Measurements from ENCODE around the gene TSC2. TPM values are rescaled to one million over a fixed set of nuclear protein-coding genes. Genes with fewer than 3 reads are reported as not detected.
"Not testable (repeated sequence)": the region's sequence is repeated elsewhere in the genome, so short reads cannot be mapped to it uniquely, and the experiment has no call there.

TSC2 gene
- total RNA-seq, 1 experiment from 2014 or later = 109 TPM

GRCh38 chr16:2110332-2111008, 62.7 kb downstream of the TSC2 start:
- intact Hi-C loops (cut with micrococcal nuclease; ENCODE audit: unreplicated experiment) = not testable (repeated sequence)

DNA sequence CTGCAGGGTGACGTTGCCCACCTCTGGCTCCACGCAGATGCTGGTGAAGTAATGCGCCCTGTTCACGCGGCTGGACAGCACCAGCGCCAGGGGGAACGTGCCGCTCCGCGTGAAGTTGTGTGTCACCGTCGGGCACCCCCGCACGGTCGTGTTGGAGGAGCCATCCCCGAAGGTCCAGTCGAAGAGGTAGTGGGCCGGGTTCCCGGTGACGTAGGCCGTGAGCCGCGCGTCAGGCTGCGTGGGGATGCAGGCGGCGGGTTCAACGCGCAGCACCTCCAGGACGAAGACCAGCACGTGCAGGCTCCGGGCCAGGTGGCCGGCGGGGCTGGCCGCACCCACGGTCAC, 63.2 kb downstream of the TSC2 start:
- intact Hi-C loops (cut with micrococcal nuclease; ENCODE audit: unreplicated experiment); BruUV-seq (replicated peaks); H3K4me1 ChIP-seq; POLR2A ChIA-PET; H3K9me3 Mint-ChIP-seq (ENCODE audit: unreplicated experiment); H3K36me3 Mint-ChIP-seq (ENCODE audit: insufficient read depth, unreplicated experiment); H3K4me3 ChIP-seq (ENCODE audit: low read depth, low read length); H3K4me1 Mint-ChIP-seq (ENCODE audit: low read depth, unreplicated experiment); H3K9me3 ChIP-seq; H3K27me3 ChIP-seq (replicated peaks; ENCODE audit: control insufficient read depth, insufficient read depth, low read length); H3K27ac Mint-ChIP-seq (ENCODE audit: unreplicated experiment); H3K27me3 Mint-ChIP-seq (ENCODE audit: insufficient read depth, unreplicated experiment); CTCF ChIA-PET; H3K4me3 Mint-ChIP-seq (ENCODE audit: unreplicated experiment); DNase-seq; H3K36me3 ChIP-seq (ENCODE audit: control insufficient read depth, insufficient read depth, low read length): not testable (repeated sequence)

More at GRCh38 chr16:2110332-2111008, 62.7 kb downstream of the TSC2 start:
- H3K27me3 ChIP-seq (replicated peaks; ENCODE audit: control insufficient read depth, insufficient read depth, low read length); H3K4me1 ChIP-seq; H3K36me3 ChIP-seq (ENCODE audit: control insufficient read depth, insufficient read depth, low read length); H3K9me3 Mint-ChIP-seq (ENCODE audit: unreplicated experiment); H3K4me3 Mint-ChIP-seq (ENCODE audit: unreplicated experiment); BruUV-seq (replicated peaks); CTCF ChIA-PET; H3K36me3 Mint-ChIP-seq (ENCODE audit: insufficient read depth, unreplicated experiment); H3K27me3 Mint-ChIP-seq (ENCODE audit: insufficient read depth, unreplicated experiment); H3K27ac Mint-ChIP-seq (ENCODE audit: unreplicated experiment); DNase-seq; H3K4me3 ChIP-seq (ENCODE audit: low read depth, low read length); H3K4me1 Mint-ChIP-seq (ENCODE audit: low read depth, unreplicated experiment); H3K9me3 ChIP-seq; POLR2A ChIA-PET: not testable (repeated sequence)

- H3K4me1 Mint-ChIP-seq (ENCODE audit: low read depth, unreplicated experiment); CTCF ChIA-PET; H3K9me3 Mint-ChIP-seq (ENCODE audit: unreplicated experiment); H3K27me3 ChIP-seq (replicated peaks; ENCODE audit: control insufficient read depth, insufficient read depth, low read length); H3K27me3 Mint-ChIP-seq (ENCODE audit: insufficient read depth, unreplicated experiment); H3K9me3 ChIP-seq; H3K36me3 ChIP-seq (ENCODE audit: control insufficient read depth, insufficient read depth, low read length); H3K36me3 Mint-ChIP-seq (ENCODE audit: insufficient read depth, unreplicated experiment); H3K27ac Mint-ChIP-seq (ENCODE audit: unreplicated experiment); intact Hi-C loops (cut with micrococcal nuclease; ENCODE audit: unreplicated experiment); BruUV-seq (replicated peaks); POLR2A ChIA-PET; H3K4me1 ChIP-seq; H3K4me3 Mint-ChIP-seq (ENCODE audit: unreplicated experiment); H3K4me3 ChIP-seq (ENCODE audit: low read depth, low read length); DNase-seq: not testable (repeated sequence)
Observed at GRCh38 chr16:2111412-2112335, 63.9 kb downstream of the TSC2 start.

DNA sequence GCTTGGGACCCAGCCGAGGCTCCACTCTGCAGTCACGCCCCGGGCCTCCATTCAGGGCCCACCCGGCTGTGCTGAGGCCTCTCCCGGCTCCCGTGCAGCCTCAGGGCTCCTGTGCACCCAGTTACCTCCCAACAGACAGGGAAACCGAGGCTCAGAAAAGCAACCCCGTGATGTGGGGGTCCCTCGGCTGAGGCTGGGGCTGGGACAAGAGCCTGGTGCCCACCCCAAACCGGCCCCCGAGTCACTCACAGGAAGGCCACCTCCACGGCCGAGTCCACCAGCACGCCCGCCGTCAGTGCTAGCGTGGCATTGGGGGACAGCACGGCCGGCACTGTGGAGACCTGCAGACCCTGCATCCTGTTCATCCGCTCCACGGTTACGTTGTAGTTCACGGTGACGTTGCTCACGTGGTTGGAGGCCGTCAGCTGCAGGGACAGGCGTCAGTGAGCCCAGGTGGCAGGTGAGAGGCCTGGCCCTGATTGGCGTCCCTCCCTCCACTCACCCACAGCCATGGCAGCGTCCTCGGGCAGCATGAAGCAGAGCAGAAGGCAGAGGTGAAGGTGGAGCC, 64.8 kb downstream of the TSC2 start:
- H3K4me1 Mint-ChIP-seq (ENCODE audit: low read depth, unreplicated experiment); H3K4me1 ChIP-seq; CTCF ChIA-PET; H3K4me3 ChIP-seq (ENCODE audit: low read depth, low read length); DNase-seq; H3K9me3 ChIP-seq; H3K27ac Mint-ChIP-seq (ENCODE audit: unreplicated experiment); intact Hi-C loops (cut with micrococcal nuclease; ENCODE audit: unreplicated experiment); H3K9me3 Mint-ChIP-seq (ENCODE audit: unreplicated experiment); BruUV-seq (replicated peaks); H3K4me3 Mint-ChIP-seq (ENCODE audit: unreplicated experiment); POLR2A ChIA-PET; H3K36me3 ChIP-seq (ENCODE audit: control insufficient read depth, insufficient read depth, low read length); H3K27me3 Mint-ChIP-seq (ENCODE audit: insufficient read depth, unreplicated experiment); H3K27me3 ChIP-seq (replicated peaks; ENCODE audit: control insufficient read depth, insufficient read depth, low read length); H3K36me3 Mint-ChIP-seq (ENCODE audit: insufficient read depth, unreplicated experiment): not testable (repeated sequence)

DNA sequence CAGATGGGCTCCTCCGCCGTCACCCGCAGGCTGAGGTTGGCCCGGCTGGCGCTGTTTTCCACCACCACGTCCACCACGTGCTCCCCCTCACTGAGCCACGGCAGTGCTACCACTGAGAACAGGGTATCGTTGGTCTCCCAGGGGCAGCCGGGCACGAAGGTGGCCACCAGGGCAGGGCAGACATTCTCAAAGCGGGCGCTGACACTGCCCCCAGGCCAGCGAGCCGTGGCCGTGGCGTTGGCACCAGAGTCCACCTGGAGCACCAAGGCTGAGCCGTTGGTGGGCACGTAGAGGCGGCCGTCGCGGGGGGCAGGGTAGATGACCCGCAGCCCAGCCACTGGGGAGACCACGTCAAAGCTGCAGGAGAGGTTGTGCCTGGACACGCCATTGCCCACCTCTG, 66.4 kb downstream of the TSC2 start:
- H3K27me3 ChIP-seq (replicated peaks; ENCODE audit: control insufficient read depth, insufficient read depth, low read length); H3K36me3 Mint-ChIP-seq (ENCODE audit: insufficient read depth, unreplicated experiment); H3K4me1 ChIP-seq; H3K9me3 ChIP-seq; intact Hi-C loops (cut with micrococcal nuclease; ENCODE audit: unreplicated experiment); DNase-seq; H3K9me3 Mint-ChIP-seq (ENCODE audit: unreplicated experiment); H3K4me3 Mint-ChIP-seq (ENCODE audit: unreplicated experiment); BruUV-seq (replicated peaks); H3K36me3 ChIP-seq (ENCODE audit: control insufficient read depth, insufficient read depth, low read length); H3K27me3 Mint-ChIP-seq (ENCODE audit: insufficient read depth, unreplicated experiment); H3K4me3 ChIP-seq (ENCODE audit: low read depth, low read length); CTCF ChIA-PET; H3K27ac Mint-ChIP-seq (ENCODE audit: unreplicated experiment); POLR2A ChIA-PET; H3K4me1 Mint-ChIP-seq (ENCODE audit: low read depth, unreplicated experiment): not testable (repeated sequence)

DNA sequence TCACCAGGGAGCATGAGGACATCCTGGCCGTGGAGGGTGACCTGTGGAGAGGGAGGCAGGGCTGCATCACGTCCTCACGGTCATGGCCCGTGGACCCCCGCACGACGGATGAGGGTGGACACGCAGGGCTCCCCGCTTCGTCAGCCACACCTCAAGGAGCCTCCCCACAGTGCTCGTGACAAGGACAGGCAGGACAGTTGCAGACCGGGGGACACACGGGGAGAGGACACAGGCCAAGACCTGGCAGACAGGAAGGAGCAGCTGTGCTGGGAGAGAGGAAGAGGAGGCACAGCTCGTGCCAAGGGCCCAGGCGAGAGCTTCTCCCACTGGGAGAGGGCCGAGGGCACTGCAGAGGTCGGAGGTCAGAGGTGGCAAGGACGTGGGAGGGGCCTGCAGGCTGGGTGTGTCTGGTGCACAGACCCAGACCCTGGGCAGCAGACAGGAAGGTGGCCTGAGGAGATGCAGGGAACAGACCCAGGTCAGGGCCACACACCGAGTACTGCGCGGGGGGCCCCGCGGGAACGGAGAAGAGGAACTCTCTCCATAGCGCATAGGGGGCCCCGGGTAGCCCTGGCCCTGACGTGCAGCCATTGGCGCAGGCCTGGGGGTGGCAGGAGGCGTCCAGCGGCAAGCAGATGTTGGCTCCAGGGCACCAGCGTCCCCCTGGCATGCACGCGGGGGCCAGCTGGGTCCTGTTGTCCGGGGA, 67.3 kb downstream of the TSC2 start:
- intact Hi-C loops (cut with micrococcal nuclease; ENCODE audit: unreplicated experiment); H3K27ac Mint-ChIP-seq (ENCODE audit: unreplicated experiment); POLR2A ChIA-PET; H3K4me3 ChIP-seq (ENCODE audit: low read depth, low read length); H3K36me3 Mint-ChIP-seq (ENCODE audit: insufficient read depth, unreplicated experiment); H3K4me1 Mint-ChIP-seq (ENCODE audit: low read depth, unreplicated experiment); H3K4me3 Mint-ChIP-seq (ENCODE audit: unreplicated experiment); H3K9me3 ChIP-seq; CTCF ChIA-PET; H3K27me3 Mint-ChIP-seq (ENCODE audit: insufficient read depth, unreplicated experiment); H3K4me1 ChIP-seq; H3K27me3 ChIP-seq (replicated peaks; ENCODE audit: control insufficient read depth, insufficient read depth, low read length); BruUV-seq (replicated peaks); H3K9me3 Mint-ChIP-seq (ENCODE audit: unreplicated experiment); H3K36me3 ChIP-seq (ENCODE audit: control insufficient read depth, insufficient read depth, low read length); DNase-seq: not testable (repeated sequence)
